ENCODE measurements around the gene ITGB3BP. TPM values are rescaled to one million over a fixed set of nuclear protein-coding genes. Genes with fewer than 3 reads are reported as not detected.
"Not testable (repeated sequence)": the region's sequence is repeated elsewhere in the genome, so short reads cannot be mapped to it uniquely, and the experiment has no call there.

Gene ITGB3BP
- total RNA-seq, 2 donors from 2014 or later: 46.4 to 55.2 TPM

DNA sequence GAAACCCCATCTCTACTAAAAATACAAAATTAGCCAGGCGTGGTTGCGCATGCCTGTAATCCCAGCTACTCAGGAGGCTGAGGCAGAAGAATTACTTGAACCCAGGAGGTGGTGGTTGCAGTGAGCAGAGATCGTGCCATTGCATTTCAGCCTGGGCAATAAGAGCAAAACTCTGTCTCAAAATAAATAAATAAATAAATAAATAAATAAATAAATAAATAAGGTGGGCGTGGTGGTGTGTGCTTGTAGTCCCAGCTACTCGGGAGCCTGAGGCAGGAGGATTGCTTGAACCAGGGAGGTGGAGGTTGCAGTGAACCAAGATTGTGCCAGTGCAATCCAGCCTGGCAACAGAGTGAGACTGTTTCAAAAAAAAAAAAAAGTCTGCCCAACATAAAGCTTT is 54.3 kb downstream of the ITGB3BP start:
- not testable (repeated sequence) for H3K4me3 Mint-ChIP-seq; H3K27me3 Mint-ChIP-seq; ATAC-seq (replicated peaks); H3K4me1 Mint-ChIP-seq; H3K9me3 Mint-ChIP-seq; H3K27ac Mint-ChIP-seq
- H3K36me3 Mint-ChIP-seq (ENCODE audit: low read depth): peaks cover 10% of the 10 kb centered on the region

DNA sequence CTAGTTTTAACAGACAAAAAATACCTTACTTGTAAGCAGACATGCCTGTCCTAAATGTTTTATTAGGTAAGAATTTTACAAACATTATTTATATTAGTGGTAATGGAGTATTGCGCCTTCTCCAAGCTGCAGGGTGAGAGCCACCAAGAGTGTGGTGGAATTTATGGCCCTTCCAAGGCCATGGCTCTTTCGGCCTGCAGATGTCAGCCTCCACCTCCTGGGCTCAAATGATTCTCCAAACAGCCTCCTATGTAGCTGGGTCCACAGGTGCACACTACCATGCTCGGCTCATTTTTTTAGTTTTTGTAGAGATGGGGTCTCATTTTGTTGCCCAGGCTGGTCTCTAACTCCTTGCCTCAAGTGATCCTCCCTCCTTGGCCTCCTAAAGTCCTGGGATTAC is 56.3 kb downstream of the ITGB3BP start:
- ATAC-seq (replicated peaks): no peak
- Mint-ChIP-seq H3K27ac (no peak overlapping the region), H3K9me3 (peaks cover 6% of the 10 kb centered on the region)

DNA sequence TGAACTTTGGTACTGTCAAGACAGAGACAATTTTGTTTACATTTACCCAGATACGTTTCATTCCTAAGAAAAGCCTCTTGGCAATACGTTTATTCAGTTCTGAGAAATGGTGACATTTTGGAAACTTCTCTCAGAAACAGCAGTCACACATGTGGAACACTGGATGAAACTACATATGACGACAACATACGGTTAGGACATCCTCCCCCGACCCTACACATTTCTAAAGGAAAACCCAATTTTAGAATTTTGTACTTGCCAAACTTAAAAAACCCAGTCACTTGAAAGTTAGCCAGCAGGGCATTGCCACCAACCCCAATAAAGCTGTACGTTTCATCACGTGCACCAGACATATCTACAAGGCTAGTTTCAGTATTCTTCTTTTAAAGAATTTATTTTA is 56.8 kb downstream of the ITGB3BP start:
- ATAC-seq (replicated peaks): no peak
- peaks cover 34% of the 10 kb centered on the region for H3K36me3 Mint-ChIP-seq (ENCODE audit: low read depth)
- no peak overlapping the region for H3K27ac Mint-ChIP-seq
- no peak overlapping the region for H3K4me3 Mint-ChIP-seq
- no peaks in the 10 kb centered on the region for H3K27me3 Mint-ChIP-seq
- peaks cover 6% of the 10 kb centered on the region for H3K9me3 Mint-ChIP-seq
- H3K4me1 Mint-ChIP-seq: no peaks in the 10 kb centered on the region

More for the DNA sequence above, 56.3 kb downstream of the ITGB3BP start:
- no peaks in the 10 kb centered on the region for H3K4me1 Mint-ChIP-seq
- H3K4me3 Mint-ChIP-seq: no peak overlapping the region
- peaks cover 28% of the 10 kb centered on the region for H3K36me3 Mint-ChIP-seq (ENCODE audit: low read depth)
- H3K27me3 Mint-ChIP-seq: no peaks in the 10 kb centered on the region

DNA sequence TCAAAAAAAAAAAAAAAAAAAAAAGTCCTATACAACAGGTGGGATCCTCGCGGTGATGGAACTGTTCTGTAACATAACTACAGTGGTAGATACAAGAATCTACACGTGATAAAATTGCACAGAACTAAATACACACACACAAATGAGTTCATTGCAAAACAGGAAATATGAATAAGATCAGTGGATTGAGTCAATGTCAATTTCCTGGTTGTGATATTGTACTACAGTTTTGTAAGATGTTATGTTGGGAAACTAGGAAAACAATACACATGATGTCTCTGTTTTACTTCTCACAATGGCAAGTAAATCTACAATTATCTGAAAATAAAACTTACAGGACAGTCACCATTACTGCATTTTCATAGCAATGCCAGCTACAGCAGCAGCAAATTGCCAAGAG is 59.8 kb downstream of the ITGB3BP start:
- ATAC-seq (replicated peaks): no peak
- Mint-ChIP-seq H3K27me3 (no peaks in the 10 kb centered on the region), H3K9me3 (peaks cover 6% of the 10 kb centered on the region), H3K36me3 (ENCODE audit: low read depth) (peaks cover 37% of the 10 kb centered on the region), H3K27ac (no peak overlapping the region), H3K4me3 (no peak overlapping the region), H3K4me1 (no peaks in the 10 kb centered on the region)

DNA sequence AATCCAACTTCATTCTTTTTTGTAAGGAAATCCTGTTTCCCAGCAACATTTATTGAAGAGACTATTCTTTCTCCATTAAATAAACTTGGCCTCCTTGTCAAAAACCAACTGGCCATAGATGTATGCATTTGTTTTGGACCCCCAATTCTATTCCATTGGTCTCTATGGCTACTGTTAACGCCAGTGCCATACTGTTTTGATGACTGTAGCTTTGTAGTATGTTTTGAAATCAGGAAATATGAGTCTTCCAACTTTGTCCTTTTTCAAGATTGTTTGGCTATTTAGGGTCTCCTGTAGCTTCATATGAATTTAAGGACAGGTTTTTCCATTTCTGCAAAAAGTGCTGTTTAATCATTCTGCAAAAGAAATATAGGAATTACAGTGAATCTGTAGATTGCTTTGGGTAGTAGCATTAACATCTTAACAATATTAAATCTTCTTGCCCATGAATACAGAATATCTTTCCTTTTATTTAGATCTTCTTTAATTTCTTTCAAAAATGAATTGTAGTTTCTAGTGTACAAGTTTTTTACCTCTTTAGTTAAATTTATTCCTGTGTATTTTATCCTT is 61.3 kb downstream of the ITGB3BP start:
- Mint-ChIP-seq H3K36me3 (ENCODE audit: low read depth) (peaks cover 43% of the 10 kb centered on the region), H3K4me3 (no peak overlapping the region), H3K27ac (no peak overlapping the region), H3K4me1 (no peaks in the 10 kb centered on the region), H3K9me3 (peaks cover 6% of the 10 kb centered on the region), H3K27me3 (no peaks in the 10 kb centered on the region)
- ATAC-seq (replicated peaks): no peak

DNA sequence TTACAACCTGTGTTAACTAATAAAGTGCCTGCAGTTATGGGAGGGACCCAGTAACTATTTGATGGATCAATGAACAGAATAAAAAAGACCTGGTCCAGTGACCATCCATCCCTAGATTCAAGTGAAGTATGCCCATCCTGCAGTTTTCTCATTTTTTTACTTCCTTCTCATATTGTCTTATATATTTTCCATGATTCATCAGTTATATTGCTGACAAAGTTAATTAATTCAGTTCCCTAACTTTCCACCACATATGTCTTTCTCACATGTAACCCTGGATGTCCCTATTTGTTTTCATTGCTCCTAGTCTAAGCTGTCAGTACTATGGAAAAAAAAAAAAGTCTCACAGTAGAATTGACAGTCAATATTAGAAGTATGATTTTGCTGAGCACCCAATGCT is 64.3 kb downstream of the ITGB3BP start:
- Mint-ChIP-seq H3K4me1 (no peaks in the 10 kb centered on the region), H3K27ac (no peak overlapping the region), H3K9me3 (peaks cover 6% of the 10 kb centered on the region), H3K27me3 (no peaks in the 10 kb centered on the region), H3K4me3 (no peak overlapping the region), H3K36me3 (ENCODE audit: low read depth) (peaks cover 32% of the 10 kb centered on the region)
- ATAC-seq (replicated peaks): no peak

DNA sequence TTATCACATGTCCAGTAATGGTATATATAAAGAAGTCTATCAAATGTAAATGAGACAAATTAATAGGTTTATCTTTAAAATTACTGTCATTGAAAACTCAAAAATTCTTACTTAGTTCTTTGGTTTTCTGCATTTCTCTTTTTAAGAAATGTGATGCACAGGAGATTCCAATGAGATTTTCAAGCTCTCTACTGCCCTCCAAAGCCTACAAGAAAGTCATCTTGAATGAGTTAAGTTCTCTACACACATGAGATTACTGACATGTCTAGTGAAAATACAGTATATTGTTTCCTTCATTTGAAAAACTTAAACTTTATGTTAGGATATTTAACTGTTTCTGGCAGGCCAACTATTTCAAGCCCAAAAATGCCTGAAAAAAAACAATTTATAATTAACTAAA is 68.8 kb downstream of the ITGB3BP start:
- no peak for ATAC-seq (replicated peaks)
- Mint-ChIP-seq H3K9me3 (no peaks in the 10 kb centered on the region), H3K4me3 (no peak overlapping the region), H3K27ac (no peak overlapping the region), H3K27me3 (no peaks in the 10 kb centered on the region), H3K36me3 (ENCODE audit: low read depth) (peaks cover 7% of the 10 kb centered on the region), H3K4me1 (no peaks in the 10 kb centered on the region)

DNA sequence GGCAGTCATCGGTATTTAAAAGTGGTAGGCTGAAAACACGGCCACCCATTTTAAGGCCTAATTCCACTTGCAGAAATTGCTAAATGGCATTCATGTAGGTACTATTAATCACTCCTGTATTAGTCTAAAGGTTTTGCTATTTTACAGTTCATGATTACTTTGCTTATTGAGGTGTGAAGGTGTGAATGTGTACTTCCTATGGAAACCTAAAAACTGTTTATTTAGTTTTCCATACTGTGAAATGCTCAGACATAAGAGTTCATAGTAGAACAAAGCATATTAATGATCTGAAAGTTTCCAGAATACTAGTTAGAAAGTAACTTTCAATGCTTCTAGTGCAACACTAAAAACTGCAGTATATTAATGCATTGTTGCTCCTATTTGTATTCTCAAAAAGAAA is 69.8 kb downstream of the ITGB3BP start:
- Mint-ChIP-seq H3K9me3 (no peaks in the 10 kb centered on the region), H3K27ac (no peak overlapping the region), H3K36me3 (ENCODE audit: low read depth) (peaks cover 5% of the 10 kb centered on the region), H3K27me3 (no peaks in the 10 kb centered on the region), H3K4me3 (no peak overlapping the region), H3K4me1 (no peaks in the 10 kb centered on the region)
- ATAC-seq (replicated peaks): no peak

DNA sequence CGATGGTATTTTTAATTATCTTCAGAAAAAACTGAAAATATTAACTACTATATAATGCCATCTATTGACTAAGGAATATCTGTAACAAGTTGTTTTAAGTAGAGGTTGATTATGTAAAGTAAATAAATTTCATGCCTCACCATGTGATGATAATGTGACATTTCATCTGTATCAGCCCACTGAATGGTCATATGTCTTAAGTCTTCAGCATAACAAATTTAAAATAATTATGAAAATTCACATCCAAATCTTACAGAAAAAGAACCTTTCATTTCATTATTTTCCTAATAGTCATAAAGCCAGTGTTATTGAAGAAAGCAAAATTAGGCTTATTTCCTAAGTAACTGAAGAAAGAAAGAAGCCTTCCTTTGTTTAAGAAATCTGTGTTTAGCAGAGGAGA is 72.6 kb downstream of the ITGB3BP start:
- Mint-ChIP-seq H3K4me3 (no peak overlapping the region), H3K27me3 (no peaks in the 10 kb centered on the region), H3K9me3 (no peaks in the 10 kb centered on the region), H3K27ac (no peak overlapping the region), H3K4me1 (no peaks in the 10 kb centered on the region), H3K36me3 (ENCODE audit: low read depth) (no peaks in the 10 kb centered on the region)
- ATAC-seq (replicated peaks): no peak

DNA sequence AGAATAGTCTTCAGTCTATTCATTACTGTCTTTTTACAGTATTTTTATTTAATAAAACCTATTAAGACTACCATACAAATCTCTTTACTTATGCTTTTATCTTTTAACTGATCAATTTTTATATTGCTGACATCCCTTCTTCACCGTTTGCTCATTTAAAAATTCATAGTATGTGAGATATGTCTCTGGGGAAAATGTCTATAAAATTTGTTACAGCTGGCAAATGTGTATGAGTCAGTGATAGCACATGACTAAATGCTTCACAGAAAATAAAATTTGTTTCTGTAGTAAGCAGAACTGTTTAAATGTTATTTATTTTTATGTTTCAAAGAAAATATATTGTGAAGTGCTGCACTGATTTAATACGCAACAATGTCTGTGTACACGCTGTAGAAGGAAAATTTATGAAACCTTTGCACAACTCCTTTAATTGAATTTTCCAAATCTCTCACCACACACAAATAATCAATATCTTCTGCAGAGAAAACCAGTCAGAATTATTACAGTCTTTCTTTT is 74.2 kb downstream of the ITGB3BP start:
- Mint-ChIP-seq H3K4me1 (no peaks in the 10 kb centered on the region), H3K4me3 (no peak overlapping the region), H3K36me3 (ENCODE audit: low read depth) (no peaks in the 10 kb centered on the region), H3K27ac (no peak overlapping the region), H3K27me3 (no peaks in the 10 kb centered on the region), H3K9me3 (no peaks in the 10 kb centered on the region)
- ATAC-seq (replicated peaks): no peak

DNA sequence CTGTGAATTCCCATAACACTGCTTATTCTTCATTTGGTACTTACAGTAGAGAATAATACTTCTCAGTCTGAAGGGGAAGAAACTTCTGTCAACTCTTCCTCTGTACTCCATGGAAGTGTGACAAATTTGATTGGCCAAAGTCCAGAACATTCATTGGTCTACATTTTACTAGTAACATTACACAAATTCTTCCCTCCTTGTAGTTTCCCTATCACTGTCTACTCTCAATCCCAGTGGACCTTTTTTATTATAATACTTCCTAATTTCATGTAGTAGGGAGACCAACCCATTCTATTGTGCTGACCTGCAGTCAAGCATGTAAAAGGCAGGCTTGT is 80.9 kb downstream of the ITGB3BP start:
- Mint-ChIP-seq H3K27me3 (no peaks in the 10 kb centered on the region), H3K36me3 (ENCODE audit: low read depth) (peaks cover 9% of the 10 kb centered on the region), H3K27ac (no peak overlapping the region), H3K4me1 (no peaks in the 10 kb centered on the region), H3K4me3 (no peak overlapping the region), H3K9me3 (no peaks in the 10 kb centered on the region)
- ATAC-seq (replicated peaks): no peak

DNA sequence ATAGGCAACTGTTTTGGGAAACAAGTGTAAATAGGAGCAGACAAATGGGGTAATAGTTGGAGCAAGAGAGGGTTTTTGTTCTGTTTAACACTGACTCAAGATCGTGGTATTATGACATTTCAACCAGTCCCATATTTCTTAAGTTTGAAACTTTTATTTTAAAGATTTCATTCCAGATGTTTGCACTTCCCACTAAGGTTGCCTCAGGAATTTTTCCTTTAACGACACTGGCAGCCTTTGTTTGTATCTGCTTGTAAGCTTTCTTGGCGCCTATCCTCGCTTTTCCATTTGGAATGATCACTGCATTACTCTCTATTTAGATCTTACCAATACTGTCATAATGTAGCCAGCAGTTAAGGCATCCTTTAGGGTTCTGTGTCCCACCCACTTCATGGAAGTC is 87.9 kb downstream of the ITGB3BP start:
- Mint-ChIP-seq H3K4me1 (no peaks in the 10 kb centered on the region), H3K9me3 (no peaks in the 10 kb centered on the region), H3K4me3 (no peak overlapping the region), H3K27me3 (no peaks in the 10 kb centered on the region), H3K36me3 (ENCODE audit: low read depth) (peaks cover 44% of the 10 kb centered on the region), H3K27ac (no peak overlapping the region)
- ATAC-seq (replicated peaks): no peak

DNA sequence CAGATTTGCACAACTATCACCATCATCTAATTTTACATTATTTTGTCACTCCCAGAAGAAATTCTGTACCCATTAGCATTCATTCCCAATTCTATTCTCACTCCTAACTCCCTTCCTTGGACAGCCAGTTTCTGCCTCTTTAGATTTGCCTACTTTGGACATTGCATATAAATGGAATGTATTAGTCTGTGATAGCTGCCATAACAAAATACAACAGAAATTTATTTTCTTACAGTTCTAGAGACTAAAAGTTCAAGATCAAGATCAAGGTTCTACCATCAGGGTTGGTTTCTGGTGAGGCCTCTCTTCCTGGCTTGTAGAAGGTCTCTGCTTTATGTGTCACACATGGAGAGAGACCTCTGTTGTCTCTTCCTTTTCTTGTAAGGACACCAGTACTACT is 93.7 kb downstream of the ITGB3BP start:
- Mint-ChIP-seq H3K36me3 (ENCODE audit: low read depth) (peaks cover 42% of the 10 kb centered on the region), H3K9me3 (peaks cover 6% of the 10 kb centered on the region), H3K4me1 (no peaks in the 10 kb centered on the region), H3K27me3 (no peaks in the 10 kb centered on the region), H3K27ac (no peak overlapping the region), H3K4me3 (no peak overlapping the region)
- ATAC-seq (replicated peaks): no peak

DNA sequence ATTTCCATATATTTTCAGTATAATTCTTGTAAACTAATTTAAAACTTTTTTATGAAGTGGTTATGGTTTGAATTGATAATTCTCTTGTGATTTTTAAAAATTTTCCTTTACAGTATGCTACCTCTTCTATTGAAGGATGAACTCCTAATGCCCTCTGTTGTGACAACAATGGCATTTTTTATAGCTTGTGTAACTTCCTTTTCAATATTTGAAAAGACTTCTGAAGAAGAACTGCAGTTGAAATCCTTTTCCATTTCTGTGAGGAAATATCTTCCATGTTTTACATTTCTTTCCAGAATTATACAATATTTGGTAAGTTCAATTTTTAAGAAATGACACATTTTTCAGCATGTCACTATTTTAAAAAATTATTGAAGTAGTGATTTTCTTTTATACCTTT is 94.2 kb downstream of the ITGB3BP start:
- H3K4me1 Mint-ChIP-seq: no peaks in the 10 kb centered on the region
- H3K9me3 Mint-ChIP-seq: peaks cover 6% of the 10 kb centered on the region
- H3K4me3 Mint-ChIP-seq: no peak overlapping the region
- H3K36me3 Mint-ChIP-seq (ENCODE audit: low read depth): peaks cover 42% of the 10 kb centered on the region
- ATAC-seq (replicated peaks): no peak
- H3K27me3 Mint-ChIP-seq: no peaks in the 10 kb centered on the region
- H3K27ac Mint-ChIP-seq: no peak overlapping the region

DNA sequence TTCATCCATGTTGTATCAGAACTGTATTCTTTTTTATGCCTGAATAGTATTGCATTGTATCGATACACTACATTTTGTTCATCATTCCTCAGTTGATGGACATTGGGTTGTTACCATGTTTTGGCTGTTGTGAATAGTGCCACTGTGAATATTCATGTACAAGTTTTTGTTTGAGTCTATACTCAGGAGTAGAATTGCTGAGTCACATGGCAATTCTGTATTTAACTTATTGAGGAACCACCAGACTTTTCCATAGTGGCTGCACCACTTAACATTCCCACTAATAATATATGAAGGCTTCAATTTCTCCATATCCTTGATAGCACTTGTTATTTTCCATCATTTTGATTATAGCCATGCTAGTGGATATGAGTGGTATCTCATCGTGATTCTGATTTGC is 99.4 kb downstream of the ITGB3BP start:
- Mint-ChIP-seq H3K4me3 (no peak overlapping the region), H3K36me3 (ENCODE audit: low read depth) (peaks cover 41% of the 10 kb centered on the region)
- ATAC-seq (replicated peaks): no peak

DNA sequence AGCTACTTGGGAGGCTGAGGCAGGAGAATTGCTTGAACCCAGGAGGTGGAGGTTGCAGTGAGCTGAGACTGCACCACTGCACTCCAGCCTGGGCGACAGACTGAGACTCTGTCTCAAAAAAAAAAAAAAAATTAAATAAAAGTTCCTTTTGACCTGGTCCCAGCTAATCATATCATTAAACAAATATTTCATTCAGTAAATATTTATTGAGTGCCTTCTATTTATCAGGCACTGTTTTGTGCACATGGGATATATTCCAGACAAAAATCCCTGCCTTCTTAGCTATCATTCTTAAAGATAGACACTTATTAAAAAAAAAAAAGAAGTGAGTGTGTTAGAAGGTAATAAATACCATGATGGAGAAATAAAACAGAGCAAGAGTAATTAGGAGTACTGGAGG is 102.3 kb downstream of the ITGB3BP start:
- peaks cover 57% of the 10 kb centered on the region for H3K36me3 Mint-ChIP-seq (ENCODE audit: low read depth)
- H3K4me3 Mint-ChIP-seq; H3K9me3 Mint-ChIP-seq; H3K27ac Mint-ChIP-seq; H3K4me1 Mint-ChIP-seq; ATAC-seq (replicated peaks); H3K27me3 Mint-ChIP-seq: not testable (repeated sequence)

More for the DNA sequence above, 99.4 kb downstream of the ITGB3BP start:
- Mint-ChIP-seq H3K9me3 (no peaks in the 10 kb centered on the region), H3K4me1 (no peaks in the 10 kb centered on the region), H3K27me3 (no peaks in the 10 kb centered on the region), H3K27ac (no peak overlapping the region)
